Vagina (tissue), 2 donors: ENCODE results near the gene PKN2. TPM values are rescaled to one million over a fixed set of nuclear protein-coding genes. Genes with fewer than 3 reads are reported as not detected.

Source experiments
- DNase-seq, 2 donors: peaks; one replicate each; pipeline ENCODE4 v3.0.0-alpha.2; 2017; ENCODE audit errors: extremely low spot score in 2 of 2
- H3K27ac ChIP-seq: fragments of 200-600 bp; sonication (generic); one replicate; pipeline ENCODE4 v1.5.1; 2019
- H3K27me3 ChIP-seq: fragments of 200-600 bp; sonication (generic); one replicate; pipeline ENCODE4 v1.5.1; 2019
- H3K36me3 ChIP-seq, 2 donors: fragments of 200-600 bp; sonication (generic); one replicate each; pipeline ENCODE4 v1.5.1; 2017 to 2019
- H3K4me1 ChIP-seq: fragments of 200-600 bp; sonication (generic); one replicate; pipeline ENCODE4 v1.5.1; 2019
- H3K4me3 ChIP-seq, 2 donors: fragments of 200-600 bp; sonication (generic); 1 replicate in 1 of 2; 2 replicates in 1 of 2; pipeline ENCODE4 v1.5.1; 2016 to 2019
- H3K9me3 ChIP-seq: fragments of 200-600 bp; sonication (generic); one replicate; pipeline ENCODE4 v1.5.1; 2019
- CTCF ChIP-seq, 3 experiments: fragments of 450-650 bp in 2 of 3; fragments of 200-600 bp in 1 of 3; sonication (generic) in 1 of 3; IDR thresholded peaks; one replicate each; pipeline ENCODE4 v1.5.1; 2017 to 2019; ENCODE audit warnings: antibody characterized with exemption in 3 of 3, mild to moderate bottlenecking in 2 of 3, moderate library complexity in 2 of 3
- POLR2A ChIP-seq, 2 donors: fragments of 450-650 bp; IDR thresholded peaks; one replicate each; pipeline ENCODE4 v1.6.1; 2017; ENCODE audit warnings: antibody characterized with exemption in 2 of 2, mild to moderate bottlenecking in 2 of 2, moderate library complexity in 2 of 2
- POLR2AphosphoS5 ChIP-seq, 2 donors: sonication (generic); formaldehyde crosslinking; IDR thresholded peaks; one replicate each; pipeline ENCODE4 v1.9.0; 2017; ENCODE audit warnings: antibody characterized with exemption in 2 of 2, mild to moderate bottlenecking in 2 of 2, low read depth in 1 of 2; ENCODE audit not compliant: insufficient read depth in 1 of 2
- intact Hi-C: fragments of 100-400 bp; cut with DNase I; formaldehyde crosslinking; loops from one replicate; pipeline ENCODE4 v1.15.1; 2023
- total RNA-seq: library from RNA; depleted of rRNA; stranded (reverse); fragments of >200 nt; gene quantifications from one replicate; pipeline ENCODE4 v1.2.3, GENCODE V29; 2016

The PKN2 gene
- total RNA-seq, 1 donor from 2014 or later: 38.3 TPM

GRCh38 chr1:88655140-88655539 is 28.9 kb upstream of the PKN2 start:
- Histone ChIP-seq H3K9me3 (no peaks in the 10 kb centered on the region), H3K27me3 (no peaks in the 10 kb centered on the region), H3K36me3 (no peaks in the 10 kb centered on the region), H3K27ac (no peak overlapping the region), H3K4me3 (no peak overlapping the region), H3K4me1 (no peaks in the 10 kb centered on the region)
- DNase-seq: no peak
- intact Hi-C loops: no loop called here
- TF ChIP-seq POLR2A (IDR thresholded peaks at IDR 0.05): no peak
- no peak for TF ChIP-seq POLR2AphosphoS5 (IDR thresholded peaks at IDR 0.05; ENCODE audit: insufficient read depth in 1 of 2, low read depth in 1 of 2)

- no peaks in the 10 kb centered on the region for H3K27me3 ChIP-seq
- no peaks in the 10 kb centered on the region for H3K9me3 ChIP-seq
- DNase-seq: no peak
- intact Hi-C loops: no loop called here
- no peak overlapping the region for H3K4me3 ChIP-seq
- no peak for TF ChIP-seq POLR2AphosphoS5 (IDR thresholded peaks at IDR 0.05; ENCODE audit: insufficient read depth in 1 of 2, low read depth in 1 of 2)
- TF ChIP-seq POLR2A (IDR thresholded peaks at IDR 0.05): no peak
- peak; percentile 29 to 68 (median 48) for TF ChIP-seq CTCF (IDR thresholded peaks at IDR 0.05)
- H3K4me1 ChIP-seq: no peaks in the 10 kb centered on the region
- no peaks in the 10 kb centered on the region for H3K36me3 ChIP-seq
- H3K27ac ChIP-seq: no peak overlapping the region
Measured at GRCh38 chr1:88655685-88656299, 28.3 kb upstream of the PKN2 start.

GRCh38 chr1:88658419-88658818 is 25.7 kb upstream of the PKN2 start:
- Histone ChIP-seq H3K4me1 (no peaks in the 10 kb centered on the region), H3K27ac (no peak overlapping the region), H3K4me3 (no peak overlapping the region), H3K9me3 (no peaks in the 10 kb centered on the region), H3K36me3 (no peaks in the 10 kb centered on the region), H3K27me3 (no peaks in the 10 kb centered on the region)
- TF ChIP-seq CTCF (IDR thresholded peaks at IDR 0.05) (no peak), POLR2A (IDR thresholded peaks at IDR 0.05) (no peak), POLR2AphosphoS5 (IDR thresholded peaks at IDR 0.05; ENCODE audit: insufficient read depth in 1 of 2, low read depth in 1 of 2) (no peak)
- intact Hi-C loops: no loop called here
- DNase-seq: no peak

GRCh38 chr1:88659552-88659951 is 24.5 kb upstream of the PKN2 start:
- TF ChIP-seq POLR2A (IDR thresholded peaks at IDR 0.05) (no peak), POLR2AphosphoS5 (IDR thresholded peaks at IDR 0.05; ENCODE audit: insufficient read depth in 1 of 2, low read depth in 1 of 2) (no peak), CTCF (IDR thresholded peaks at IDR 0.05) (no peak)
- H3K4me1 ChIP-seq: no peaks in the 10 kb centered on the region
- DNase-seq: no peak
- H3K36me3 ChIP-seq: no peaks in the 10 kb centered on the region
- H3K4me3 ChIP-seq: no peak overlapping the region
- no peak overlapping the region for H3K27ac ChIP-seq
- intact Hi-C loops: no loop called here
- H3K9me3 ChIP-seq: no peaks in the 10 kb centered on the region
- H3K27me3 ChIP-seq: no peaks in the 10 kb centered on the region

- Histone ChIP-seq H3K36me3 (no peaks in the 10 kb centered on the region), H3K9me3 (no peaks in the 10 kb centered on the region), H3K27me3 (no peaks in the 10 kb centered on the region), H3K4me3 (no peak overlapping the region), H3K27ac (no peak overlapping the region), H3K4me1 (no peaks in the 10 kb centered on the region)
- DNase-seq: no peak
- intact Hi-C loops: loop anchor here (10.0 kb wide), 1 partner anchor 214 kb away; no protein-coding TSS in a partner anchor
- TF ChIP-seq POLR2AphosphoS5 (IDR thresholded peaks at IDR 0.05; ENCODE audit: insufficient read depth in 1 of 2, low read depth in 1 of 2): no peak
- TF ChIP-seq POLR2A (IDR thresholded peaks at IDR 0.05): no peak
- TF ChIP-seq CTCF (IDR thresholded peaks at IDR 0.05): no peak
Measured at GRCh38 chr1:88661188-88661587, 22.9 kb upstream of the PKN2 start.
